WTC11 (cell line): Measurements from ENCODE around the gene CSPG5. TPM values are rescaled to one million over a fixed set of nuclear protein-coding genes. Genes with fewer than 3 reads are reported as not detected.

ENCODE experiments used
- ATAC-seq: fragments of 200-7000 bp; cut with Tn5 transposase; 2 replicates; pipeline ENCODE4 v1.10.0; 2021; ENCODE audit warnings: mild to moderate bottlenecking, moderate library complexity
- CTCF ChIA-PET: fragments of 300-600 bp; sonication (Branson Sonifier 250); formaldehyde crosslinking; loops from one replicate; lab custom pipeline; 2021; ENCODE audit warnings: antibody characterized with exemption; lab: Charles Lee
- POLR2A ChIA-PET: fragments of 350-600 bp; sonication (Branson Sonifier 250); formaldehyde crosslinking; loops from one replicate; lab custom pipeline; 2021; ENCODE audit warnings: antibody characterized with exemption; lab: Charles Lee
- DNase-seq: peaks from one replicate; pipeline ENCODE4 v3.0.0; 2021; ENCODE audit warnings: low spot score
- H3K27ac Mint-ChIP-seq: 2 replicates; pipeline ENCODE4 v1.8.0; 2021; ENCODE audit warnings: mixed read lengths
- H3K27me3 Mint-ChIP-seq: 2 replicates; pipeline ENCODE4 v1.8.0; 2021; ENCODE audit warnings: low read depth, mild to moderate bottlenecking, moderate library complexity, mixed read lengths
- H3K36me3 Mint-ChIP-seq: 2 replicates; pipeline ENCODE4 v1.8.0; 2021; ENCODE audit warnings: mixed read lengths
- H3K4me1 Mint-ChIP-seq: 2 replicates; pipeline ENCODE4 v1.8.0; 2022; ENCODE audit warnings: mixed read lengths
- H3K4me3 Mint-ChIP-seq: 2 replicates; pipeline ENCODE4 v1.8.0; 2021; ENCODE audit warnings: mild to moderate bottlenecking, moderate library complexity, mixed read lengths
- H3K9me3 Mint-ChIP-seq: 2 replicates; pipeline ENCODE4 v1.8.0; 2021; ENCODE audit warnings: mixed read lengths
- ATF1 ChIP-seq: sonication (generic); formaldehyde crosslinking; IDR thresholded peaks from 2 replicates; pipeline ENCODE4 v1.8.1; 2023; ENCODE audit warnings: mild to moderate bottlenecking, moderate library complexity, missing genetic modification reagents
- ATF2 ChIP-seq: sonication (generic); formaldehyde crosslinking; IDR thresholded peaks from 2 replicates; pipeline ENCODE4 v1.8.1; 2022; ENCODE audit warnings: low read depth, missing genetic modification reagents, borderline replicate concordance
- CBFB ChIP-seq: sonication (generic); formaldehyde crosslinking; IDR thresholded peaks from 2 replicates; pipeline ENCODE4 v1.8.1; 2022; ENCODE audit warnings: mild to moderate bottlenecking, low read depth, missing genetic modification reagents
- CREB1 ChIP-seq: sonication (generic); formaldehyde crosslinking; IDR thresholded peaks from 2 replicates; pipeline ENCODE4 v1.8.0; 2023; ENCODE audit warnings: mild to moderate bottlenecking, missing genetic modification reagents
- CREM ChIP-seq: sonication (generic); formaldehyde crosslinking; IDR thresholded peaks from 2 replicates; pipeline ENCODE4 v1.8.1; 2022; ENCODE audit warnings: mild to moderate bottlenecking, missing genetic modification reagents, moderate library complexity
- ETV6 ChIP-seq: sonication (generic); formaldehyde crosslinking; IDR thresholded peaks from 2 replicates; pipeline ENCODE4 v1.8.1; 2022; ENCODE audit warnings: mild to moderate bottlenecking, missing genetic modification reagents
- FOXK1 ChIP-seq: sonication (generic); formaldehyde crosslinking; IDR thresholded peaks from 2 replicates; pipeline ENCODE4 v1.8.0; 2022; ENCODE audit warnings: mild to moderate bottlenecking, moderate library complexity, missing genetic modification reagents
- FOXP1 ChIP-seq: sonication (generic); formaldehyde crosslinking; IDR thresholded peaks from 2 replicates; pipeline ENCODE4 v1.8.0; 2022; ENCODE audit warnings: missing genetic modification reagents, mild to moderate bottlenecking, moderate library complexity, borderline replicate concordance
- GABPB1 ChIP-seq: sonication (generic); formaldehyde crosslinking; IDR thresholded peaks from 2 replicates; pipeline ENCODE4 v1.8.1; 2023; ENCODE audit warnings: mild to moderate bottlenecking, missing genetic modification reagents
- GRHL2 ChIP-seq: fragments of 250-450 bp; sonication (Bioruptor Pico); IDR thresholded peaks from 2 replicates; pipeline ENCODE4 v1.8.0; 2022; ENCODE audit warnings: mild to moderate bottlenecking, moderate library complexity; ENCODE audit not compliant: insufficient replicate concordance, severe bottlenecking
- IRF2 ChIP-seq: sonication (generic); formaldehyde crosslinking; IDR thresholded peaks from 2 replicates; pipeline ENCODE4 v1.8.0; 2022; ENCODE audit warnings: low read depth, missing genetic modification reagents, borderline replicate concordance
- JAZF1 ChIP-seq: fragments of 250-450 bp; sonication (Bioruptor Pico); IDR thresholded peaks from 2 replicates; pipeline ENCODE4 v1.9.0; 2021; ENCODE audit warnings: moderate library complexity, mild to moderate bottlenecking, inconsistent platforms
- MYBL2 ChIP-seq: sonication (generic); formaldehyde crosslinking; IDR thresholded peaks from 2 replicates; pipeline ENCODE4 v1.8.1; 2023; ENCODE audit warnings: mild to moderate bottlenecking, moderate library complexity, missing genetic modification reagents
- NR2C2 ChIP-seq: sonication (generic); formaldehyde crosslinking; IDR thresholded peaks from 2 replicates; pipeline ENCODE4 v1.8.0; 2022; ENCODE audit warnings: mild to moderate bottlenecking, missing genetic modification reagents
- NR3C1 ChIP-seq: sonication (generic); formaldehyde crosslinking; conservative IDR thresholded peaks from 2 replicates; pipeline ENCODE4 v1.8.1; 2023; ENCODE audit warnings: low read depth, mild to moderate bottlenecking, missing genetic modification reagents
- PRRX2 ChIP-seq: fragments of 250-450 bp; sonication (Bioruptor Pico); IDR thresholded peaks from 2 replicates; pipeline ENCODE4 v1.8.0; 2021; ENCODE audit warnings: mild to moderate bottlenecking
- RORB ChIP-seq: fragments of 250-450 bp; sonication (Bioruptor Pico); IDR thresholded peaks from 2 replicates; pipeline ENCODE4 v1.9.0; 2021; ENCODE audit warnings: mild to moderate bottlenecking
- SOX15 ChIP-seq: fragments of 250-450 bp; sonication (Bioruptor Pico); IDR thresholded peaks from 2 replicates; pipeline ENCODE4 v1.9.0; 2021; ENCODE audit warnings: mild to moderate bottlenecking
- TEAD1 ChIP-seq: sonication (generic); formaldehyde crosslinking; IDR thresholded peaks from 2 replicates; pipeline ENCODE4 v1.8.0; 2022; ENCODE audit warnings: mild to moderate bottlenecking, missing genetic modification reagents
- TEAD4 ChIP-seq: sonication (generic); formaldehyde crosslinking; IDR thresholded peaks from 2 replicates; pipeline ENCODE4 v1.8.0; 2022; ENCODE audit warnings: mild to moderate bottlenecking, missing genetic modification reagents
- ZNF232 ChIP-seq: sonication (generic); formaldehyde crosslinking; IDR thresholded peaks from 2 replicates; pipeline ENCODE4 v1.8.0; 2022; ENCODE audit warnings: mild to moderate bottlenecking, missing genetic modification reagents
- ZNF671 ChIP-seq: fragments of 250-450 bp; sonication (Bioruptor Pico); IDR thresholded peaks from 2 replicates; pipeline ENCODE4 v1.8.0; 2021; ENCODE audit warnings: mild to moderate bottlenecking
- total RNA-seq: library from RNA; stranded (reverse); gene quantifications from 3 replicates; pipeline ENCODE4 v1.2.3, GENCODE V29; 2021
- TF ChIP-seq, protein P1 (sequence below): sonication (generic); formaldehyde crosslinking; IDR thresholded peaks from 2 replicates; pipeline ENCODE4 v1.8.0; 2022; ENCODE audit warnings: mild to moderate bottlenecking, missing genetic modification reagents
- TF ChIP-seq, protein P2 (sequence below): fragments of 250-450 bp; sonication (Bioruptor Pico); IDR thresholded peaks from 2 replicates; pipeline ENCODE4 v2.1.2; 2022; ENCODE audit warnings: mild to moderate bottlenecking, moderate library complexity

Gene CSPG5
- total RNA-seq, 1 experiment from 2014 or later = 3.3 TPM

DNA sequence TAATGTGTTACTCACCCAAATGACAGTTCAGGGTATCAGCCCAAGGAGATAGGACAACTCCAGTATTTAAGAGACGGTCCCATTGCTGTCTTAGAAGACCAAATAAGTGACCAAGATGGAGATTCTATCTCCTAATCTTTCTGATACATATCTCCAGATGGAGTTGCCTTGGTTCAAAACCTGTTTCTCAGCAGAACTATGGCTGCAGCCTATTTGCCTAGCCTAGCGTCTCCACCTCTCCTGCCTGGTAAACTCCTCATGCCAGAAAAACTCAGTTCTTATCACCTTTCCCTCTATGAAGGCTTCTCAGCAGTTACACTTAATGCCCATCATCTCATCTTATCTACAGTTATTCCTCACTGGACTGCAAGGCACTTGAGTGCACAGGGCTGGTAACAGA lies 1.2 kb upstream of the CSPG5 start:
- peak overlapping the region; percentile 48 for H3K4me3 Mint-ChIP-seq
- POLR2A ChIA-PET = no interaction called here
- TF ChIP-seq PRRX2 (CRISPR knock-in tag) (no peak), CREB1 (CRISPR knock-in tag) (no peak), ATF2 (CRISPR knock-in tag) (no peak), FOXK1 (no peak), GRHL2 (CRISPR knock-in tag) (no peak), GABPB1 (no peak), ZNF232 (CRISPR knock-in tag) (no peak), CREM (CRISPR knock-in tag) (no peak), NR3C1 (CRISPR knock-in tag) (no peak), NR2C2 (no peak), ETV6 (CRISPR knock-in tag) (no peak)
- H3K36me3 Mint-ChIP-seq = no peaks in the 10 kb centered on the region
- ATAC-seq (no peak), DNase-seq (no peak)
- H3K27me3 Mint-ChIP-seq = peaks cover 54% of the 10 kb centered on the region
- no peak overlapping the region for H3K27ac Mint-ChIP-seq
- CTCF ChIA-PET = no interaction called here
- no peaks in the 10 kb centered on the region for H3K9me3 Mint-ChIP-seq
- H3K4me1 Mint-ChIP-seq = peaks cover 17% of the 10 kb centered on the region

DNA sequence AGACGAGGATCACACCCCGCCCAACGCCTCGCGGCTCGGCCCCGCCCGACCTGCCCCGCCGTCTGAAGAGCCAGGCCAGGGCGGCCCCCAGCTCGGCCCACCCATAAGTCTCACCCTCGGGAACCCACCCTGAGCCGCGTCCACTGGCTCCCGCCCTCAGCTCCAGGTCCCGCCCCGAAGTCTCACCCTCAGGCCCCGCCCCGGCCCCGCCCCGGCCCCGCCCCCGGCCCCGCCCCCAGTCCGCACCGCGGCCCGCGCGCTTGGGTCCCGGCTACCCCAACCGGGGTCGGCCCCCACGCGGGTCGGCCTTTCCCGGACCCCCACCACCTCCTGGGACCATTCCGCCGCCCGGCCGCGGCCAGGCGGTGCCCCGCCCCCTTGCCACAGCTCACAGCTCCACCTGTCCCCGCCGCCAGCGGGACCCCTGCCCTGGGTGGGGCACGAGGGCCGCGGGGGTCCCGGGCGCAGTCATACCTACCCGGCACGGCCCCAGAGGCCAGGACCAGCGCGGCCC lies 489 bp downstream of the CSPG5 start:
- TF ChIP-seq JAZF1 (no peak), TEAD4 (no peak), SOX15 (no peak), CBFB (CRISPR knock-in tag) (no peak), RORB (CRISPR knock-in tag) (no peak)
- TF ChIP-seq, protein P1, sequence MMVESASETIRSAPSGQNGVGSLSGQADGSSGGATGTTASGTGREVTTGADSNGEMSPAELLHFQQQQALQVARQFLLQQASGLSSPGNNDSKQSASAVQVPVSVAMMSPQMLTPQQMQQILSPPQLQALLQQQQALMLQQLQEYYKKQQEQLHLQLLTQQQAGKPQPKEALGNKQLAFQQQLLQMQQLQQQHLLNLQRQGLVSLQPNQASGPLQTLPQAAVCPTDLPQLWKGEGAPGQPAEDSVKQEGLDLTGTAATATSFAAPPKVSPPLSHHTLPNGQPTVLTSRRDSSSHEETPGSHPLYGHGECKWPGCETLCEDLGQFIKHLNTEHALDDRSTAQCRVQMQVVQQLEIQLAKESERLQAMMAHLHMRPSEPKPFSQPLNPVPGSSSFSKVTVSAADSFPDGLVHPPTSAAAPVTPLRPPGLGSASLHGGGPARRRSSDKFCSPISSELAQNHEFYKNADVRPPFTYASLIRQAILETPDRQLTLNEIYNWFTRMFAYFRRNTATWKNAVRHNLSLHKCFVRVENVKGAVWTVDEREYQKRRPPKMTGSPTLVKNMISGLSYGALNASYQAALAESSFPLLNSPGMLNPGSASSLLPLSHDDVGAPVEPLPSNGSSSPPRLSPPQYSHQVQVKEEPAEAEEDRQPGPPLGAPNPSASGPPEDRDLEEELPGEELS (CRISPR knock-in tag) = no peak
- CTCF ChIA-PET = interaction anchor here (0.6 to 2.4 kb wide), 9 partner anchors 10 to 573 kb away, joined by 3 to 8 read pairs (median 4); no protein-coding TSS in a partner anchor

DNA sequence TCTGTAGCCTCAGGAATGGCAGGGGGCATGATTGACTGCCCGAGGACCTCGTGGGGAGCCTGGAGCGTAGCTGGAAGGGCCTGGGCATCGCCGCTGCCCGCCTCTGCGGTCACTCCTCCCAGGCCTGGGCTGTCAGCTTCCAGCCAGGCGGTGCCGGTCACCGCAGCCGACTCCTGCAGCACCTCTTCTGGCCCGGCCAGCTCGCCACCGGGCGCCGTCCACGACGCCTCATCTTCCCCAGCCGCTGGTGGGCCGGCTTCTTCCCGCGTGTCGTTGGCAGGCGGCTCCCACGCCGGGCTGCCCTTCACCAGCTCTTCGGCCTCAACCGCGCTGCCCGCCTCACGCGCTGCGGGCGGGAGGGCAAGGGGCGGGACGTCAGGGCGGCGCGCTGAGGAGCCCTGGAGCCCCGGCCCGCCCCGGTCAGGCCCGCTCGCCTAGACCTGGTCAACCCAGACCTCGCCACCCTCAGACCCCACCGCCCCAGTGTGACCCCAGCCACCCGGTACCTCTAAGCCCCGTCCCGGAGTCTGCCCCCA lies 1.0 kb downstream of the CSPG5 start:
- peak overlapping the region; percentile 47 for H3K4me3 Mint-ChIP-seq
- DNase-seq = no peak
- CTCF ChIA-PET = interaction anchor here (0.6 to 2.4 kb wide), 12 partner anchors 10 to 574 kb away, joined by 3 to 8 read pairs (median 4); no protein-coding TSS in a partner anchor
- peak; percentile 33 for ATAC-seq
- H3K4me1 Mint-ChIP-seq = no peaks in the 10 kb centered on the region; the same call in 1 of the 2 replicates
- no peak overlapping the region for H3K27ac Mint-ChIP-seq
- H3K27me3 Mint-ChIP-seq = peaks cover 62% of the 10 kb centered on the region
- no peaks in the 10 kb centered on the region for H3K36me3 Mint-ChIP-seq
- POLR2A ChIA-PET = interaction anchor here (1.1 kb wide), 1 partner anchor 55 kb away, joined by 4 read pairs; no protein-coding TSS in a partner anchor
- H3K9me3 Mint-ChIP-seq = no peaks in the 10 kb centered on the region
- TF ChIP-seq MYBL2 (peak; percentile 63; the same call in 1 of the 2 replicates), FOXP1 (CRISPR knock-in tag) (peak; percentile 89; the same call in 1 of the 2 replicates), IRF2 (CRISPR knock-in tag) (0 out of 2 replicates have a peak, but pooled peaks have one; percentile 27), ZNF671 (CRISPR knock-in tag) (no peak), ZNF232 (CRISPR knock-in tag) (peak; percentile 51; the same call in 1 of the 2 replicates), ETV6 (CRISPR knock-in tag) (0 out of 2 replicates have a peak, but pooled peaks have one; percentile 40), ATF1 (CRISPR knock-in tag) (no peak), TEAD4 (no peak), FOXK1 (peak; percentile 29; the same call in 1 of the 2 replicates), TEAD1 (CRISPR knock-in tag) (peak; percentile 50; the same call in 1 of the 2 replicates), NR3C1 (CRISPR knock-in tag) (no peak)
- TF ChIP-seq, protein P2, sequence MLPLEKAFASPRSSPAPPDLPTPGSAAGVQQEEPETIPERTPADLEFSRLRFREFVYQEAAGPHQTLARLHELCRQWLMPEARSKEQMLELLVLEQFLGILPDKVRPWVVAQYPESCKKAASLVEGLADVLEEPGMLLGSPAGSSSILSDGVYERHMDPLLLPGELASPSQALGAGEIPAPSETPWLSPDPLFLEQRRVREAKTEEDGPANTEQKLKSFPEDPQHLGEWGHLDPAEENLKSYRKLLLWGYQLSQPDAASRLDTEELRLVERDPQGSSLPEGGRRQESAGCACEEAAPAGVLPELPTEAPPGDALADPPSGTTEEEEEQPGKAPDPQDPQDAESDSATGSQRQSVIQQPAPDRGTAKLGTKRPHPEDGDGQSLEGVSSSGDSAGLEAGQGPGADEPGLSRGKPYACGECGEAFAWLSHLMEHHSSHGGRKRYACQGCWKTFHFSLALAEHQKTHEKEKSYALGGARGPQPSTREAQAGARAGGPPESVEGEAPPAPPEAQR (CRISPR knock-in tag) = no peak

More for the DNA sequence above, 489 bp downstream of the CSPG5 start:
- DNase-seq (peak; percentile 42), ATAC-seq (peak; percentile 56)
- Mint-ChIP-seq H3K9me3 (no peaks in the 10 kb centered on the region), H3K4me1 (peaks cover 2% of the 10 kb centered on the region), H3K27me3 (peaks cover 59% of the 10 kb centered on the region), H3K4me3 (peak overlapping the region; percentile 47), H3K36me3 (no peaks in the 10 kb centered on the region), H3K27ac (no peak overlapping the region)
- POLR2A ChIA-PET = interaction anchor here (1.1 kb wide), 1 partner anchor 56 kb away, joined by 4 read pairs; no protein-coding TSS in a partner anchor
